ENCODE results near the gene FADS1.

FADS1 gene

DNA sequence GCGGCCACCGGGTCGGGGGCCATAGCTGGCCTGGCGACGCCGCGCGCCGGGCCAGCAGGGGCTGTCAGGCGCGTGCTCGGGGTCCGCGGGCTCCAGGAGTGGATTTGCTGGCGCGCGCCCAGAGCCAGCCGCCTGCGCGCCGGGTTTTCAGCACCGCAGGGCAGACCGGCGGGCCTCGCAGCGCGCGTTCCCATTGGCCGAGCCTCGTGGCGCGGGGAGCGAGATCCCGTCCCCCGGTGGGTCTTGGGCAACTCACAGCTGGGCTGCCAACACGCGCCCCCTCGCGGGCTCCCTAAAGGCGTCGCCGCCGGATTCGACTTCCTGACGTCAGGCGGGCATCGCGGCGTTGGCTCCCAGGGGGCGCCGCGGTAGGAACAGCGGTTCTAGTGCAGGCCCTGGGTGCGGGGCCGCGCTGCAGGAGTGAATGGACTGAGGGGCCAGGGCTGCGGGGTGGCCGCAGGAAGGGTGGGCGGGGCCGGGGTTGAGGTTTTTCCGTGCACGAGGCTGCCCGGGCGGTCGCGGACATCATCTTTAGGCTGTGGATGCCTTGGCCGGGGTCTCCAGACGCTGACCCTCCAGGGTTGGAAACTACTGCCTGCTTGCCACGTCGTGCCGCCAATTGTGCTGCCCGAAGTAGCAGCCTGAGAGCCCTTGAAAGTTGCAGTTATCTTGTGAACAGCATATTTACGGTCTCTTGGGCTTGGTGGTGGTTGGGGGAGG lies at the start of gene FADS1:
TSS of gene FADS1 (minus strand) at position 268 of the 720 bp plus-strand sequence. CDS start at position 194, 74 bp downstream.
- DNase-seq (ENCODE audit: low read depth), result peak; percentile 69

DNA sequence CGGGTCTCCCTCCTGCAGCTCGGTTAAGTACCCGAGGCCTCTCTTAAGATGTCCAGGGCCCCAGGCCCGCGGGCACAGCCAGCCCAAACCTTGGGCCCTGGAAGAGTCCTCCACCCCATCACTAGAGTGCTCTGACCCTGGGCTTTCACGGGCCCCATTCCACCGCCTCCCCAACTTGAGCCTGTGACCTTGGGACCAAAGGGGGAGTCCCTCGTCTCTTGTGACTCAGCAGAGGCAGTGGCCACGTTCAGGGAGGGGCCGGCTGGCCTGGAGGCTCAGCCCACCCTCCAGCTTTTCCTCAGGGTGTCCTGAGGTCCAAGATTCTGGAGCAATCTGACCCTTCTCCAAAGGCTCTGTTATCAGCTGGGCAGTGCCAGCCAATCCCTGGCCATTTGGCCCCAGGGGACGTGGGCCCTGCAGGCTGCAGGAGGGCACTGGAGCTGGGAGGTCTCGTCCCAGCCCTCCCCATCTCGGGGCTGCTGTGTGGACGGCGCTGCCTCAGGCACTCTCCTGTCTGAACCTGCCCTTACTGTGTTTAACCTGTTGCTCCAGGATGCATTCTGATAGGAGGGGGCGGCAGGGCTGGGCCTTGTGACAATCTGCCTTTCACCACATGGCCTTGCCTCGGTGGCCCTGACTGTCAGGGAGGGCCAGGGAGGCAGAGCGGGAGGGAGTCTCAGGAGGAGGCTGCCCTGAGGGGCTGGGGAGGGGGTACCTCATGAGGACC lies 49.6 kb upstream of the FADS1 start:
- no peak for DNase-seq (ENCODE audit: low read depth)

DNA sequence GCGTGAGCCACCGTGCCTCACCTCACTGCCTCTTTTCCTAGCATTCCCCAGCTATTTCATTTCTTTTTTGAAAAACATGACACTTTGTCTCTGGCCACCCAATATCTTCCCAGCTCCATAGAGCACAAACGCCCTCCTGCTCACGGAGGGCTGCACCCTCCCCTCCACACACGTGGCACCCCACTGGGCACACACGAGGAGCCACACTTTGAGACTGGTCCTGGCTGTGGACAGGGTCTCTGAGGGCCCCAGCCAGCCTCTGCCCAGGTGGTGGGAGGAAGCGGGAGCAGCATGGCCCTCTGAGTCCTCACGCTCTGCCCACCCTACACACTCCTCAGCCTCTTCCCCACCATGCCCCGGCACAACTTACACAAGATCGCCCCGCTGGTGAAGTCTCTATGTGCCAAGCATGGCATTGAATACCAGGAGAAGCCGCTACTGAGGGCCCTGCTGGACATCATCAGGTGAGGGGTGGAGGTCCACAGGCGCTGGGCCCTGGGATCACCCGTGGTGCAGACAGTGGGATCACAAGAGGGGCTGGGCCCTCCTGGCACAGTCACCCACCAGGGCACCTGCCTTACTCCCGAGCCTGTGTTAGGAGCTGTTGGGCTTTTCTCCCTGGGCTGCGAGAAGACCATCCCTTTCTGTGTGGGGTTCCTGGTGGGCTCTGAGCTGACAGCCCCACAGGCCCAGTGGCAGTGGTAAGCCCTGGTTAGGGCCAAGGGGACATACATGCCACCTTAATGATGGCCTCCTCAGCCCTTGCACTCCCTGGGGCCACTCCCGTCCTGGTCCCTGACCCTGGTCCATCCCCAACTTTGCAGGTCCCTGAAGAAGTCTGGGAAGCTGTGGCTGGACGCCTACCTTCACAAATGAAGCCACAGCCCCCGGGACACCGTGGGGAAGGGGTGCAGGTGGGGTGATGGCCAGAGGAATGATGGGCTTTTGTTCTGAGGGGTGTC lies 48.3 kb upstream of the FADS1 start:
- DNase-seq (ENCODE audit: low read depth), result no peak

DNA sequence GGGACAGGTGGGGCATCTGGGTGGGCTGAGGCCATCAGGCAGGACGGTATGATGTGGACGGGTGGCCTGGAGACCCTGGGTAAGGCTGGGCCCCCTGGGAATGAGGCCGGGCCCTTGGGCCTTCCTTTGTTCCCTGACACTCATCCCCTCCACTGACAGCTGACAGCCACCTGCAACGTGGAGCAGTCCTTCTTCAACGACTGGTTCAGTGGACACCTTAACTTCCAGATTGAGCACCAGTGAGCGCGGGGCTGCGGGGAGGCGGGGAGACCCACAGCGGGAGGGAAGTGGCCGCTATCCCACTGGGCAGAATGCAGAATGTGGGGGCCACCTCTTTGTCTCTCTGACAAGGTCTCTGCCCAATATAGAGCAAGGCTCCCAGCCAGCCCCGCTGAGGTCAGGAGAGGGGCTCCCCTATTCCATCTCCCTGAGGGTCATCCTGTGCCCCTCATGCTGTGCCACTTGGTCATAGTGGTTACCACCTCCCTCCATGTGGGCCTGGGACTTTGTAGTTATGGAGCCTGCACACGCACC lies 46.8 kb upstream of the FADS1 start:
- DNase-seq (ENCODE audit: low read depth), result no peak

DNA sequence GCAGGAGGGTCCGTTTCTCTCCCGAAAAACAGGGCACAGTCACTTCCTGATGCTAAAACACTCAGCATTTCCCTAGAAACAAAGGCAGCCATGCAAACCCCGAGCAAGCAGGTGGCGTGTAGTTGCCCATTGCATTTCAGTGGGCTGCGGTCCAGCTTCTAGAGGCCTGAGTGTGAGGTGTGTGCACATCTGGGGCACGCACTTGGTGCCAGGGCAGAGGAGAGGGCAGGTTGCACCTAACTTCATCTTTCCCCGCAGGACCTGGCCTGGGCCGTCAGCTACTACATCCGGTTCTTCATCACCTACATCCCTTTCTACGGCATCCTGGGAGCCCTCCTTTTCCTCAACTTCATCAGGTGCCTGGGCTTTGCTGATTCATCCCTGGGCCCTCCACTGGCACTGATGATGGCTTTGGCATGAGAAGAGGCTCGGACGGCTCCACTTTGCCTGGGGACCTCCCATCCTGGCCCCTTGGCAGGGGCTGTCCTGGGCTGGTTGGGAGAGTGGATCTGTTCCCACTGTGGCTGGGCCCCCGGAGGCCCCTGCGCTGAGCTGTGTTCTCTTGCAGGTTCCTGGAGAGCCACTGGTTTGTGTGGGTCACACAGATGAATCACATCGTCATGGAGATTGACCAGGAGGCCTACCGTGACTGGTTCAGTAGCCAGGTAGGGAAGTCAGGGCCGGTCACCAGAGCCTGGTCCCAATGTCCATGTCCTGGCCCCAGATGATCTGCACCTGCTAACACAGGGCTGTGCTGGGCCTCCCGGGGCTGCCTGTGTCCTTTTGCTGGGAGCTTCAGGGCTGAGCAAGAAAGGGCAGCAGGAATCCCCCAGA lies 46.1 kb upstream of the FADS1 start:
- DNase-seq (ENCODE audit: low read depth), result no peak

DNA sequence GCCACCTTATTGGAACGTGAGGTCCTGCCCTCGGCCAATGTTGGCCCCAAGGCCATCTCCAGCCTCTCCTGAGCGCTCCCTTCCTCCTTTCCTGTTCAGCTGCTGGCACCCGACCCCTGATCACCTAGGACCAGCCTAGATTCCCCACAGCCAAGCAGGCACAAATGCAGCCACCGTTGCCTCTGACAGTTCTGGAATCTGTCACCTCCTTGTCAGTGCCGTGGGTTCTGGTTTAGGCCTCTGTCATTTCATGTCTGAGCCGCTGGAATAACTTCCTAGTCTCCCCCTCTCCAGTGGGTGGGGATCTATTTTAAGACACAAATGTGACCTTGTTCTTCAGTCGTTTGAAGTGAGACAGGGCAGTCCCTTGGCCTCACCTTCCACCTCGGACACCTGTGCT lies 44.8 kb upstream of the FADS1 start:
- no peak for DNase-seq (ENCODE audit: low read depth)

DNA sequence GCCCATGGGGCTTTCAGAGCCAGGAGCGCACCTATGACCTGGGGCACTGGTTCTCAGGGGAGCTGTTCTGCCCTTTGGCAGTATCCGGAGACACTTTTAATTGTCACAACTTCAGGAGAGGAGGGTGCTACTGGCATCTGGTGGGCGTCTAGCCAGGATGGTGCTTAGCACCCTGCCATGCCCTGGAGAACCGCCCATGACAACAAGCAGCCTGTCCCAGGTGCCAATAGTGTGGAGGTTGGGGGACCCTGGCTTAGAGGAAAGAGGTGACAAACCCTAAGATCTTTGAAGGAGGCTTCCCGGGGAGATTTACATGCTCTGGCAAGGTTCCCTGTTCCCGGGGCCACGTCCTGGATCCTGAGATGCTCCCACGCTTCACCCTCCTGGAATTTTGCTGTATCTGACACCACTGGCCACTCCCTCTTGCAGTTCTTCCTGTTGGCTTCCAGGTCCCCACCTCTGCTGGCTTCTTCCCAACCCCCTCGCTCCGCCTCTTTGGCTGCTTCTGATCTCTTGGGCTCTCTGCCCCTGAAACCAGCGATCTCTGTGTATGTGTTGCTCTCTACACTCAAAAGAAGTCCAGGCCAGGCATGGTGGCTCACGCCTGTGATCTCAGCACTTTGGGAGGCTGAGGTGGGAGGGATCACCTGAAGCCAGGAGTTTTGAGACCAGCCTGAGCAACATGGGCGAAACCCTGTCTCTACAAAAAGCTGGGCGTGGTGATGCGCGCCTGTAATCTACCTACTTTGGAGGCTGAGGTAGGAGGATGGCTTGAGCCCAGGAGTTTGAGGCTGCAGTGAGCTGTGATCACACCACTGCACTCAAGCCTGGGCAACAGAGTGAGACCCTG lies 43.5 kb upstream of the FADS1 start:
- no peak for DNase-seq (ENCODE audit: low read depth)

DNA sequence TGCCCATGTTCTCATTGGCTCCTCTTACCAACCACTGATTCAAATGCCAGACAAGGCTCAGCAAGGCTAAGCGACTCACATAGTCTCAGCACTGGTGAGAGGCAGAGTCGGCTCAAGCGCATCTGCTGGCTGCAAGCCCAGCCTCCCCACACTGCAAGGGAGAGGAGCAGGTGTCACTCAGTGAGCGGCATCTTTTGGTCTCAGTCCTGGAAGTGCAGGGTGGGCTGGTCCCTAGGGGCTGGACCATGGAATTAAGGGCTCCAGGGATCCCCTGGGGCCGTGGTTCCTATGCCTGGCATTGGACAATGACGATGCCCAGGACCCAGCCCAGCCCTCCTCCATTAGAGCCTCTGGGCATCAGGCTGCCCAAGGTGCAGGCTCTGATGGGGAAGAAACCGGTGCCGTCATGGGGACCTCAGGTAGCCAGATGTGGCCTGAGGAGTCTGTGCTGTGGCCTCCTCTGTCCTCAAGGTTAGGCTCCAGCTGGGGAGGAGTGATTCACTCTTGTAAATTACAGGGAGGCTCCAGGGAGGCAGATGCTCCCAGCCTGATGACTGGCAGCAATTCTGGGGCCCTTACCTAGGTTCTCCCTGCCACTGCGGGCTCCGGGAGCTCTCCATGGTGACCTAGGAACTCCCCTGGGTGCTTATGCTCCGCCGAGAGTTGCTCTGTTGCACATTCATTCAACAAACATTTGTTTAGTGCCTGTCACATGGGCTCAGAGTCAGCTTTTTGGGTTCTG lies 39.3 kb upstream of the FADS1 start:
- no peak for DNase-seq (ENCODE audit: low read depth)

DNA sequence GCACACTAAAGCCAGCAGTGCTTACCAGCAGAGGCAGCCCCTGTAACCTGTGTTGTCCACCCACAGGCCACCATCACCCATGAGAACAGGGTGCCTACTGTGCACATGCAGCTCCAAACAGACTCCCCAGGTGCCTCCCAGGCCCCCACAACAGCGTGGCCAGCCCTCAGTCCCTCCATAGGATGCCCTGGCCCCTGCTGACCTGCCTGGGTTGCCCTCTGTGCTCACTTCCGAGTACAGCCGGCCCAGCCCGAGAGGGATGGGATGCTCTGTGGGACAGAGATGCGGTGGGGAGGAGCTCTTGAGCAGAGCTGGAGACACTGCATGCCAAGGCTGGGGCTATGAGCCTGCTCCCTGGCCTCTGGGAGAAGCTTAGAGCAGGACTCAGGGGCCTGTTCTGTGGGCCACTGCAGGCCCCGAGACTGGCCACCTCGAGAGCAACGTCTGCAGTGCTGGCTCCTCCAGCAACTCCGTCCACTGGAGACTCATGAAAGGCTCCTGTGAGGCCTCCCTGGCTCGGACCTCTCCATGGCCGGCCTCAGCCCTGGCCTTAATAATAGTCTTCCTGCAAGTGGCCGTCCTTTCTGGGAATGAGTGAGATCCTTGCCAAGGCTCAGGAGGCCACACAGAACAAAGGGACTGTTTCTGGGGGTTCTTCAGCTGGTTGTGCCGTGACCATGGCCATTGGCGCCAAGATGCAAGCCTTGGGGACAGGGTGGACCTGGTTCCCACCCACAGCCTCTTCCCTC lies 38.3 kb upstream of the FADS1 start:
- no peak for DNase-seq (ENCODE audit: low read depth)

DNA sequence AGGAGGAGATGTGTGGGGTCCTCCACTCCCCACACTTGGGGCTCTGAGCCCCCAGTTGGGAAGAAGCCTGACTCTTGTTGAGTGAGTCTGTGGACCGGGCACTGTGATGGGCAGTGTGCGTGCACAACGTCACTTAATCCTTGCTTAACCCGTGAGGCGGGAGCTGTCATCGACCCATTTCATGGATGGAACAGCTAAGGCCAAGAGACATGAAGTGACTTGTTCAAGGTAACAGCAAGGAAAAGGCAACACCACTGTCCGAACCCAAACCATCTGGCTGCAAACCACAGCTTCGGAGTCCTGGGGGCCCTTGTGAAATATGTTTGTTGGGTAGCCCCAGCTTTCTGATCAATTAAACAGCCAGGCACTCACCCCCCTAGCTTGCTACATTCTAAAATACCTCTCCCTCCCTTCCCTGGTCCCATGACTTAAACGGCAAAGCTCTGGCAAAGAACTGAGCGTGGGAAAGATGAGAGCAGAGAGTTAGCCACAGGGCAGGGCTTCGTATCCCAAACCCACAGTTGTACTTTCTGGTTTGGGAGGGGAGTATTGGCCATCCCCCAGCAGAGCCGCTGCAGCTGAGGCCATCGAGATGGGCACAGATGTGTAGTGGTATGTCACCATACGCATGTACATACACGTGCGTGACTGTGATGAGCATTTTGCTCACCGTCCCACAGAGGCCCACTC lies 37.5 kb upstream of the FADS1 start:
- no peak for DNase-seq (ENCODE audit: low read depth)

DNA sequence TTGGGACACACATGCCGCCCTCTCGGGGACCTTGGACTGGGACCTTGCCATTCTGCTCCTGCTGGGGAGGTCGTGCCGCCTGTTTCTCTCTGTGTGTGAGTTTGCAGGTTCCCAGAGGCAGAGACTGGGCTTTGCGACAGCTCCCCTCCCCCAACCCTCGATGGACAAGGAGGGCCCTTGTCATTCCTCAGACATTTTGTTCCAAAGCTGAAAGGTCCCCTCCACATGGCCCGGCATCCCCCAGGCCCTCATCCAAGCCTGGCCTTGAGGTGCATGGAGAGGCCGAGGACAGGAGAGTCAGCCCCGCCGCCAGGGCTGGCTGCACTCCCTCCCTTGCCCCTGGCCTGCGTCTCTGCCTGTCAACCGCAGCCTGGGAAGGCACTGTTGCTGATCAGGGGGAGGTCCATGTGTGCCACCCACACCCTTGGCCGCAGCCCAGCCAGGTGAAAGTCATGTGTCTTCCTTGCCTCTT lies 36.9 kb upstream of the FADS1 start:
- no peak for DNase-seq (ENCODE audit: low read depth)

DNA sequence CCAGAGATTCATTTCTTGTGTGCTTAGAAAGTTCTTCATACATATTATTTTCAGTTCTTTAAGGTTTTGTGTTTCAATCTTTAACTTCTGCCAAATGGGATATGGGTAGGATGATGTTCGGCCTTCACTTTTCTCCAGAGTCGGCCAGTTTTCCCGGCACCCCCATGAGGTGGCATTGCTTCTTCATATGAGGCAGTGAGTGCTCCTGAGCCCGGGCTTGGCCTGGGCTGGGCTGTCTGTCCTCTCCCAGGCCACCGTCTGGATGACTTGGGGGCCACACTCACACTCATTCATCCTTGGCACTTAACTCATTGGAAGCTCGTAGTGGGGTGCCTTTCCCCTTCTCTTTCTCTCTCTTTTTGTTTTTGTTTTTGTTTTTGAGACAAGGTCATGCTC lies 35.1 kb upstream of the FADS1 start:
- no peak for DNase-seq (ENCODE audit: low read depth)

DNA sequence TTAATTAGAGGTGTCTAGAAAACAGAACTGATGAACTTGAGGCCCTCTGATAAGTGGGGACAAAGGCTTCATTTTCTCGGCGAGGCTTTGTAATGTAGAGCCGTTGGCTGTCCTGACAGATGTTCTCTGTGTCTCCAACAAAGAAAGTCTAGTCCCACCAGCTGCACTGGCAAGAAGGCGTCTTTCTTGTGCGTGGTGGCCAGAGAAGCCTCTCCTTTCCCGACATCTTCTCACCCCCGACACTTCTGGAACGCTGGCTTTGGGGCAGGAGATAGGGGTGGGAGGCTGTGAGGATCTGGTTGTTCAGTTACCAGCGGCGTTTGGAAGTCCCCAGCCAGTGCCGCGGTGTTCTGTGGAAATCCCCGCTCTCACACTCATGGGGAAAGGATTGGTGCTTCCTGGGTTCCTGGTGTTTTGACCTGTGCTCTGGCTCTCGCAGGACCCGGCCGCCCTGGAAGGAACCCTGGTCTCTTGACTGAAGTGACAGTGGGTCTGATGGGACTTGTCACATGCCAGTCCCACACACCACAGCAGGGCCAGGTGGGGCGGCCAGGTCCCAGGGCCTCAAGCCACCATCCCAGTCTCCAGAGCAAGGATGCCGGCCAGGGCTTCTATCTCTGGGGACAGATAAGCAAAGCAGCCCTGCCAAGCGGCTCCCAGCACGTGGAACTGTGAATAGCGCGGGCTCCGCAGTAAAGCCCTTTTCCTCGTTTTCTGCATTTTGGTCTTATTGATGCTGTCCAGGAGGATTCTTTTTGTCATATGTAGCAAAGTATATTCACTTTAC lies 34.5 kb upstream of the FADS1 start:
- no peak for DNase-seq (ENCODE audit: low read depth)

DNA sequence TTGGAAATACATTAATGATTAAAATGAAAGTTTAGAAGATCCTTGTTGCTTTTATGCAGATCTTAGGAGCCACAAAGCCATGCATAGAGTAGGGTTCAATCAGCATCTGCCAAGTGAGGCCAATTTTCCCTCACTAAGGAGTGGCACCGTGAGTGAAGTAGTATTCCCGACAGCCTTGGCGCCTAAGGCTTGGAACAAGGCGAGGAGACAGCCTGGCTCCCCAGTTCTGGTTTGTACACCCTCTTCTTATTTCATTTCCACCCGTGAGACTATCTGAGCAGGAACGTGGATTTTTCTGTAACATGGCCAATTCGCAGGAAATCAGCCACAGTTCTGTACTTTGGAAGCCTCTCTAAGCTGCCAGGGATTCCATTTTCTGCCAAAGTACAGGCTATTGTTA lies 33.9 kb upstream of the FADS1 start:
- no peak for DNase-seq (ENCODE audit: low read depth)

DNA sequence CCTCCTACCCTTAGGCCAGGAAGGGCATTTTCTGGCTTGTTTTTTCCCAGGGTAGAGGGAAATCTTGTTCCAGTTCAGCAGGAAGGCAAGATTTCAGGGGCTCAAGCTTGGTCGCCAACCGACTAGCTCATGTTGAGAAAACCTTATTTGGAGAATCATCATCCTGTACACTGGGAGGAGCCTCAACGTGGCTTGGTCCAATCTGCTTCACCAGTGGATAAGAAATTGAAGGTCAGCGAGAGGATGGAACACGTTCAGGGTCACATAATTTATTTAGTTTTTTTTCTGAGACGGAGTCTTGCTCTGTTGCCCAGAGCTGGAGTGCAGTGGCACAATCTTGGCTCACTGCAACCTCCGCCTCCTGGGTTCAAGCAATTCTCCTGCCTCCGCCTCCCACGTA lies 31.8 kb upstream of the FADS1 start:
- DNase-seq (ENCODE audit: low read depth), result no peak

DNA sequence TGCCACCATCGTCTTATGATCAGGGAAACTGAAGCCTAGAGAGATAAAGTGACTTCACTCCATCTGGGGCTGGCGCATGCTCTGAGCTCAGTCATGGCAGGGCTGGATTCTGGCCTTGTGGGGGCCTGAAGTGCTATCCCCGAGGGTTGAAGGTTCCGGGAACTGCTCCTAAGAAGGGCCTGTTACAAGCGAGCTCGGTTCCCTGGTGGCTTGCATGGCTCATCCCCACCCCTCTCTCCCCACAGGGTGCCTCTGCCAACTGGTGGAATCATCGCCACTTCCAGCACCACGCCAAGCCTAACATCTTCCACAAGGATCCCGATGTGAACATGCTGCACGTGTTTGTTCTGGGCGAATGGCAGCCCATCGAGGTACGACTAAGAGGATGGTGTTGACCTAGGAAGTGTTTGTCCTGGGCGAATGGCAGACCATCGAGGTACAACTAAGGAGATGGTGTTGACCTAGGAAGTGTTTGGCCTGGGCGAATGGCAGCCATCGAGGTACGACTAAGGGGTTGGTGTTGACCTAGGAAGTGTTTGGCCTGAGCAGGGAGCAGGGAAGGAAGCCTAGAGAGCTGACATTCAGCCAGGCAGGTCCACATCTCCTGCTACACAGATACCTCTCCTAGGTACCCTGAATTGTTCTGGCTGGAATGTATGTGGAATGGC lies 31.2 kb upstream of the FADS1 start:
- DNase-seq (ENCODE audit: low read depth), result no peak
